DMS79 (cell line): ENCODE results near the gene SDHB.

Experiments used
- DNase-seq: peaks from one replicate; lab custom pipeline; 2025; lab: John Stamatoyannopoulos, UW

SDHB gene

DNA sequence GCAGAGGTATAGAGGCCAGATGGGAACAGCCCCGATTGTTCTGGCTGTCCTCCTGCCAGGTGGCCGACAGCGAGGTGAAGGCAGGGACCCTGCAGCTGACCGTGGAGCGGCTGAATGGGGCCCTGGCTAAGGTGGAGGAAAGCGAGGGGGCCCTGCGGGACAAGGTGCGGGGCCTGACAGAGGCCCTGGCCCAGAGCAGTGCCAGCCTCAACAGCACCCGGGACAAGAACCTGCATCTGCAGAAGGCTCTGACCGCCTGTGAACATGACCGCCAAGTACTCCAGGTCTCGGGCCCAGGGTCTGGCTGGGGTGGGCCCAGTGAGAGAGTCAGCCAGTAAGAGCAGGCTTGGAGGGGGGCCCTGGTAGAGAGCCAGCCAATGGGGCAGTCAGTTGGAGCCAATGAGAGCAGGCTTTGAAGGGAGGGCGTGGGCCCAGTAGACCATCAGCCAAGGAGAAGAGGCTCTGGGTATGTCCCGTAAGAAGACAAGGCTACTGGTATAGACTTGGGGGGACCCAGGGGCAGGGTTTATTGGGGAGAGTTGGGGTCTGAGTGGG is 84.7 kb downstream of the SDHB start:
- DNase-seq = no peak
